GM19468 (cell line): ENCODE results near the gene TTC7B.

Experiments used
- ATAC-seq: cut with Tn5 transposase; IDR thresholded peaks from one replicate; pipeline ENCODE4 v1.9.1; 2021; ENCODE audit warnings: mild to moderate bottlenecking, moderate library complexity, moderate number of reproducible peaks; ENCODE audit not compliant: unreplicated experiment; ENCODE audit errors: extremely low read depth

TTC7B gene

GRCh38 chr14:90750191-90750590, 66.0 kb downstream of the TTC7B start:
- no peak for ATAC-seq

GRCh38 chr14:90747909-90748308, 68.3 kb downstream of the TTC7B start:
- ATAC-seq = no peak

GRCh38 chr14:90743826-90744225, 72.4 kb downstream of the TTC7B start:
- ATAC-seq = no peak

DNA sequence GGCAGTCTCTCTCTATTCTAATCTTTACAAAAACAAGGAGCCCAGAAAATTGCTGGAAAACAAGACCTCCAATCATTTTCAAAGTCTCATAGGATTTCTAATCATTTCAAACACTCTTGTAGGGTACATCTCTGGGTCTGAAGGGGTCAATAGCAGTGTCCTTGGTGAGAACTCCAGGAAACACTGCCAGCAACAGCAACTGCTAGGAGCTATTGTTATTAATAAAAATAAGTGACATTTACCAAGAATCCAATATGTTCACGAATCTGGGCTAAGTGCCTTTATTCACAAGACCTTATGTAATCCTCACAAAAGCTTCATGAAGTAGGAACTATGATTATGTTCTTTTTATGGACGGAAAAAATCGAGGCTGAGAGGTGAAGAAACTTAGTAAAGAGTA, 72.8 kb downstream of the TTC7B start:
- no peak for ATAC-seq

DNA sequence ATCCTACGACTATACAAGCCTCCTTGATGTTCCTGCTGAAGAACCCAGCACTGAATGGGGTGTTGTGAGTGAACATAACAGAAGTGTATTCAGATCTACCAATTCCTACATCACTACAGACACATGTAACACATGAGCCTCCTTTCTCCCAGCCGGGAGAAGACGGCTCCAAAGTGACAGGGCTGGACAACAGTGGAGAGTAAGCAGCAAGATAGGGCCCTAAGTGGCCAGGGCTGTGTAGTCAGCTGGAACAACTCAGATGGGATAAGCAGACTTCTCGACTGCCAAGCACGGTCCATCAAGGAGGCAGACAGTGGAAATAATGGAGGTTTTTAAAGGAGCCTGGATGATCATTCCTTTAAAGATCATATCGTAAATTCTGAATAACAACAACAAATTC, 73.5 kb downstream of the TTC7B start:
- no peak for ATAC-seq

DNA sequence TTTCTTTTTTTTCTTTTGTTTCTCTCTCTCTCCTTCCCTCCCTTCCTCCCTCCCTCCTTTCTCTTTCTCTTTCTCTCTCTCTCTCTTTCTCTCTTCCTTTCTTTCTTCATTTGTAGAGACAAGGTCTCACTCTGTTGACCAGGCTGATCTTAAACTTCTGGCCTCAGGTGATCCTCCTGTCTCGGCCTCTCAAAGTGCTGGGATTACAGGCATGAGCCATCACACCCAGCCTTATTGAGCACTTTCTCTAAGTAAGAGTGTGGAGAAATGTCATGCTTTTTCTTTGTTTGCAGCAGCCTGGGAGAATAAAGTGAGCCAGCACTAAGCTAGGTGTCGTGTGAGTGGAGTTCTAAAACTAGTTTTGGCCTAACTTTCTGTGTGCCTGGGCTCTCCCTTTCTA, 74.0 kb downstream of the TTC7B start:
- ATAC-seq = no peak

DNA sequence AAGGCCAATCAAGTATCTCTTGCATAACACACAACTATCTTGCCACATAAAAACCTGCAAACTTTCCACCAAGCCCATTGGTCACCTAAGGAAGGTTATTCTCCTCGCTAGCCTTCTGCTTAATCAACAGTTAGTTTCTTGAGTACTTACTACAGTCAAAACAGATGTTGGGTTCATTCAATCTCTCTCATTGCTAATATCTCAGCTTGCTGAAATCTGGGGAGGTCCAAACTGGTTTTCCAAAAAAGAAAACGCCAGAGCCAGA, 74.6 kb downstream of the TTC7B start:
- ATAC-seq = no peak

- ATAC-seq = no peak
These were observed 75.1 kb downstream of the TTC7B start for GRCh38 chr14:90740946-90741681.

DNA sequence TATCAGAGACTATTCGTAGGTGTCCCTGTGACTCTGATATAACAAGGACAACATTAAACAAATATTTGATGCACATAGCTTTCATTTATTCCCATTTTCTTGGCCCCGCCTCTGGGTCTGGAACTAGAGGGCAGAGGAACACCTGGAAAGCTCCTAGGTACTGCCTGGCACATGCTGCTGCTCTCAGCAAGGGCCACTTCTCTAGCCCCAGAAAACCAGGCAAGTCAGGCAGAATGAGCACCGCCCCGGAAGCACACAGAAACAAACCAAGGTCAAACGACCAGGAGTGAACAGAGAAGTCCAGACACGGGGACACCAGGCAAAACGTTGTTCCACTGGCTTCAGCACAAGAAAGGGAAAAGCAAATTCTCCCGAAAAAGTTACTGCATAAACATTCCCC, 76.1 kb downstream of the TTC7B start:
- ATAC-seq = no peak

GRCh38 chr14:90739318-90740068, 76.7 kb downstream of the TTC7B start:
- no peak for ATAC-seq

GRCh38 chr14:90733139-90733808, 83.0 kb downstream of the TTC7B start:
- ATAC-seq = no peak

DNA sequence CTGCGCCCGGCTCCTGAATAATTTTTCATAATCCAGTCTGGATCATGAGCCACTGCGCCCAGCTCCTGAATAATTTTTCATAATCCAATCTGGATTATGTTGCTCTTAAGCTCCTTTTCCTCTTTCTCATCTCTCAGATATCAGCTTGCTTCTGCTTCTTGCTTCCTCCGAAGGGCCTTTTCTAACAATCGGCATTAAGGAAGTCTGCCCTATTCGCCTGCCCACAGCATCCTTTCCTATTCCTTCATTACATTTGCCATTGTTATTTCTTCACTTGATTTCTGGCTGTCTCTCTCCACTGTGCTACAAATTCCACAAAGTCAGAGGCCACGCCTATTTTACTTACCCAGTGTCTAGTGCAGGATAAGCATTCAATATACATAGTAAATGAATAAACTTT, 83.5 kb downstream of the TTC7B start:
- ATAC-seq = no peak

DNA sequence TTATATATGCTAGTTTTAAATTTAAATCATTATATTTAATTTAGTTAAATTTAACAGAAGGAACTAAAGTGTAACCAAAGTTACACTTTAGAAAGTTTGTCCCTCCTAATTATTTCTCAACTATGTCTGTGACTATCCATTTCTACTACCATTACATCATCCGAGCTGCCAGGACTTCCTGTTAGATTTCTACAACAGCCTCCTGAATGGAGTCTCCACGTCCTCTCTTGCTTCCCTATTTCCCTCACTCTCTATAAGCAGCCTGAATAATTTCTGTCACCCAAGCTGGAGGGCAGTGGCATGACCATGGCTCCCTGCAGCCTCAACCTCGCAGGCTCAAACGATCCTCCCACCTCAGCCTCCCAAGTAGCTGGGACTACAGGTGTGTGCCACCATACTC, 84.1 kb downstream of the TTC7B start:
- no peak for ATAC-seq

DNA sequence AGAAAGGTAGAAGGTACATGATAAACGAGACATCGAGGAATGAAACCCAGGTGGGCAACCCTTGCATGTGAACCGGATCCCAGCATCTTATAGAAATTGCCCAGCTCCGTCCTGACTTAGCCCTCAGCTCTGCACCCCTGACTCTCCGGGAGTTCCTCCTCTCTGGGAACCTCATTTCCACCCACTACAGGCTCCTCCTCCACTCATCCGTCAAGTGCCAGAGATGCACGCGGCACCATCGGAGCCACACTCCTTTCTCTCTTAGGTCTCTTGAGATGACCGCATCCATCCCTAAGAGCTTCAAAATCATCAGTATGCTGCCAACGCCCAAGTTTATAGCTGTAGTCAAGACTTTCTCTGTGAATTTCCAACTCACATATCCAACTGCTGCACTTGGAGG, 84.7 kb downstream of the TTC7B start:
- no peak for ATAC-seq

DNA sequence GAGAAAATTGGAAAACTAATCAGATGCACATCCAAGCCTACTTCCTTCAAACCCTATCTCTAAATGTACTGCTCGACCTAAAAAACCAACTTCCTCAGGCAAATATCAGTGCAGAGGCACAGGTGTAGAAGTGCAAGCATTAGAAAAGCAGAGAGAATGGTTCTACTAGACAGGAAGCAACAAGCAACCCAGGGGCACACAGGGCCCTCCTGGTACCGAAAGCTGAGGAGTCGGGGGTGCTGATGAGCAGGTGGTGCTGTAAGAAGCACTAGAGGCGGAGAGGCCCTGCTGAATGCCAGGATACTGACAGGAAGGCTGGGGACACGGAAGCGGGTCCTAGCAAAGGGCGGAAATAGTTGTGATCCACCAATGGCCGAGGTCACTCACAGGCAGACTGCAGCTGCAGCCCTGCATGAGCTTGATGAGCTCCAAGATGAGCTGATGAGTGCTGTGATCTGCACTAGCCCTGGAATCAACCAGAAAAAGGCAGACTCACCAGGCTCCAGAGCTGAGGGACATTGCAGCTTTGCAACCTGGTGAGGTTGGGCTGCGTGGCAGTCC, 85.9 kb downstream of the TTC7B start:
- no peak for ATAC-seq

DNA sequence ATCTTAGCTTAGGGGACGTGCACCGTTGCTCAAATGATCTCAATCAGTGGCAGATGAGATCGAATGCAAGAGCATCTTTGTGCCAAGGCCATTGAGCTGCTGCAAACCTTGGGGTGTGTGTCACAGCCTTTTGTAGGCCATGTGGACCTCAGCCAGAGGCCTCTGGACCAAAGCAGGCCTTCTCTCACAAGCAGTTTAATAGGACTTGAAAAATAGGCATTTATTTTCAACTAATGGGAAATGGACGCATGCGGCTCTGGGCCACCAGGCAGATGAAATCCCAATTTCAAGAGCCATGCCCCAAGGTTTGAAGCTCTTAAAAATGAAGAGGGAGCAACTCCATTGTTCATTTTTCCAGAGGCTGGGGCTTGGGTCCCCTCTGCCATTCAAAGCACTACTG, 87.3 kb downstream of the TTC7B start:
- no peak for ATAC-seq

GRCh38 chr14:90727082-90727481, 89.1 kb downstream of the TTC7B start:
- ATAC-seq = no peak

- no peak for ATAC-seq
These were observed 89.6 kb downstream of the TTC7B start for GRCh38 chr14:90726656-90727055.

GRCh38 chr14:90724866-90725265, 91.4 kb downstream of the TTC7B start:
- no peak for ATAC-seq

- ATAC-seq = no peak
These were observed 93.6 kb downstream of the TTC7B start for GRCh38 chr14:90722590-90722989.

DNA sequence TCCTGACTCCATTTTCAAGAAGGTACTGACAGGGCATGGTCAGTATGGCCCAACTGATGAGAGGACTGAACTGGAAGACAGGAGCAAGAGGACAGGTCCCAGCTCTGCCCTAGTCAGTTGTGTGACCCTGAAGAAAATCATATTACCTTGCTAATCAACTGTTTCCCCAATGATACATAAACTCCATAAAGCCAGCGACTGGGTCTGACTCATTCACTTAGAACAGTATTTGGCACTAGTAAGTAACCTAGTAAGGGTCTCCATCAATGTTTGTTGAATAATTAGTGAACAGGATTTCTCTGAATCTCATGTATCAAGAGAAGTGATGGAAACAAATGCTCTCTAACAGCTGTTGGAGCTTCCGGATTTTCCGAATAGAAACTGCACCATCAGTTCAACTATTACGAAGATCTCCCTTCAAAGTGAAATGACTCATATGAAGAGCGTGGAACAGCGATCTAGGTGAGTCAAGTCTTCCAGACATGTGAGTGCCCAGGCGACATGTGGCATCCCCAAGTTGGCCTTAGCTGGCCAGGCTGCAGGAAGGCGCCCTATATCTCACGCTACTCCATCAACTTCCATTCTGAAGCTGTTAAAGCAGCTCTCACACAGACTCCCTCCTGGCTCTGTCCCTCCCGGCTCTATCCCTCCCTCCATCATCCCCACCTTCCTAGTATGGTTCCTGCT, 94.5 kb downstream of the TTC7B start:
- no peak for ATAC-seq
